ENCODE results near the gene TTC39C. TPM values are rescaled to one million over a fixed set of nuclear protein-coding genes. Genes with fewer than 3 reads are reported as not detected.

TTC39C gene
- total and polyA plus RNA-seq, 7 donors: 0.48 to 2.4 (median 1.2) TPM

- H3K27me3 ChIP-seq (ENCODE audit: insufficient read depth in 3 of 3, low read length in 2 of 3): peaks cover 0 to 2% (median 0%) of the 10 kb centered on the region in 3 donors
- DNase-seq (no peak), ATAC-seq (no peak)
- no peak overlapping the region for H3K4me3 ChIP-seq
- no peak overlapping the region for H3K27ac ChIP-seq
- H3K36me3 ChIP-seq (ENCODE audit: insufficient read depth in 1 of 2, low read depth in 1 of 2): no peaks in the 10 kb centered on the region
- intact Hi-C loops (cut with DNase I): loop anchor here in 1 of 2 donors (10.0 kb wide), 1 partner anchor 237 kb away; no protein-coding TSS in a partner anchor
- TF ChIP-seq CTCF (IDR thresholded peaks at IDR 0.05): no peak
- no peaks in the 10 kb centered on the region for H3K9me3 ChIP-seq
- H3K4me1 ChIP-seq: no peaks in the 10 kb centered on the region
- WGBS, 3 donors: 85 to 90% (median 86%) methylated on average over 7 of the region's 7 CpGs
These were observed 37.5 kb downstream of the TTC39C start for GRCh38 chr18:24052053-24052452.

GRCh38 chr18:24053211-24053610 lies 38.7 kb downstream of the TTC39C start:
- H3K9me3 ChIP-seq: no peaks in the 10 kb centered on the region
- WGBS, 3 donors: 78 to 81% (median 80%) methylated on average over 4 of the region's 4 CpGs

GRCh38 chr18:24054130-24054529 lies 39.6 kb downstream of the TTC39C start:
- TF ChIP-seq CTCF (IDR thresholded peaks at IDR 0.05): no peak
- 77 to 86% (median 84%) methylated on average over 4 of the region's 4 CpGs for WGBS, 3 donors

More at GRCh38 chr18:24053211-24053610, 38.7 kb downstream of the TTC39C start:
- H3K27me3 ChIP-seq (ENCODE audit: insufficient read depth in 3 of 3, low read length in 2 of 3): peaks cover 0 to 2% (median 0%) of the 10 kb centered on the region in 3 donors
- no peak for TF ChIP-seq CTCF (IDR thresholded peaks at IDR 0.05)
- no peaks in the 10 kb centered on the region for H3K36me3 ChIP-seq (ENCODE audit: insufficient read depth in 1 of 2, low read depth in 1 of 2)
- ATAC-seq (no peak), DNase-seq (no peak)
- H3K27ac ChIP-seq: no peak overlapping the region
- H3K4me1 ChIP-seq: no peaks in the 10 kb centered on the region
- no peak overlapping the region for H3K4me3 ChIP-seq
- intact Hi-C loops (cut with DNase I): loop anchor here in 1 of 2 donors (10.0 kb wide), 1 partner anchor 238 kb away; no protein-coding TSS in a partner anchor

GRCh38 chr18:24055009-24055804 lies 40.7 kb downstream of the TTC39C start:
- H3K27me3 ChIP-seq (ENCODE audit: insufficient read depth in 3 of 3, low read length in 2 of 3): peaks cover 0 to 2% (median 0%) of the 10 kb centered on the region in 3 donors
- 71 to 73% (median 72%) methylated on average over 3 of the region's 3 CpGs for WGBS, 3 donors
- TF ChIP-seq CTCF (IDR thresholded peaks at IDR 0.05): no peak
- no peaks in the 10 kb centered on the region for H3K9me3 ChIP-seq
- intact Hi-C loops (cut with DNase I): loop anchor here in 1 of 2 donors (10.0 kb wide), 1 partner anchor 240 kb away; no protein-coding TSS in a partner anchor
- ATAC-seq (no peak), DNase-seq (no peak)
- no peaks in the 10 kb centered on the region for H3K36me3 ChIP-seq (ENCODE audit: insufficient read depth in 1 of 2, low read depth in 1 of 2)
- no peak overlapping the region for H3K27ac ChIP-seq
- no peaks in the 10 kb centered on the region for H3K4me1 ChIP-seq
- no peak overlapping the region for H3K4me3 ChIP-seq

More at GRCh38 chr18:24054130-24054529, 39.6 kb downstream of the TTC39C start:
- ATAC-seq (no peak), DNase-seq (no peak)
- H3K27ac ChIP-seq: no peak overlapping the region
- H3K27me3 ChIP-seq (ENCODE audit: insufficient read depth in 3 of 3, low read length in 2 of 3): peaks cover 0 to 2% (median 0%) of the 10 kb centered on the region in 3 donors
- no peaks in the 10 kb centered on the region for H3K9me3 ChIP-seq
- intact Hi-C loops (cut with DNase I): loop anchor here in 1 of 2 donors (10.0 kb wide), 1 partner anchor 239 kb away; no protein-coding TSS in a partner anchor
- H3K4me3 ChIP-seq: no peak overlapping the region
- no peaks in the 10 kb centered on the region for H3K4me1 ChIP-seq
- no peaks in the 10 kb centered on the region for H3K36me3 ChIP-seq (ENCODE audit: insufficient read depth in 1 of 2, low read depth in 1 of 2)
